Mesothelial cell of epicardium (in vitro differentiated cells): Measurements from ENCODE around the gene THOC7. TPM values are rescaled to one million over a fixed set of nuclear protein-coding genes. Genes with fewer than 3 reads are reported as not detected.

ENCODE experiments used
- DNase-seq, 2 experiments: peaks; one replicate each; pipeline ENCODE4 v3.0.0; 2021; ENCODE audit warnings: low spot score in 2 of 2; ENCODE audit not compliant: unreplicated experiment in 2 of 2
- H3K27ac Mint-ChIP-seq: 2 replicates; pipeline ENCODE4 v1.8.0; 2021; ENCODE audit warnings: mixed read lengths
- H3K27me3 Mint-ChIP-seq: 2 replicates; pipeline ENCODE4 v1.8.0; 2021; ENCODE audit warnings: low read depth, mixed read lengths
- H3K36me3 Mint-ChIP-seq: 2 replicates; pipeline ENCODE4 v1.8.0; 2021; ENCODE audit warnings: mixed read lengths
- H3K4me1 Mint-ChIP-seq: 2 replicates; pipeline ENCODE4 v1.8.0; 2021; ENCODE audit warnings: mixed read lengths
- H3K4me3 Mint-ChIP-seq: 2 replicates; pipeline ENCODE4 v1.8.0; 2021; ENCODE audit warnings: mild to moderate bottlenecking, moderate library complexity, mixed read lengths
- H3K9me3 Mint-ChIP-seq: 2 replicates; pipeline ENCODE4 v1.8.0; 2021; ENCODE audit warnings: mixed read lengths
- CTCF ChIP-seq: fragments of 200-600 bp; sonication (generic); IDR thresholded peaks from one replicate; pipeline ENCODE4 v1.5.0; 2021; ENCODE audit warnings: antibody characterized with exemption; ENCODE audit not compliant: unreplicated experiment
- total RNA-seq: library from RNA; stranded (reverse); gene quantifications from 3 replicates; pipeline ENCODE4 v1.2.1, GENCODE V29; 2021

THOC7 gene
- total RNA-seq, 1 donor from 2014 or later: 42.6 TPM

GRCh38 chr3:63900459-63900858, 36.9 kb upstream of the THOC7 start:
- H3K36me3 Mint-ChIP-seq: peaks cover 17% of the 10 kb centered on the region
- TF ChIP-seq CTCF: no peak
- H3K4me3 Mint-ChIP-seq: no peak overlapping the region
- no peaks in the 10 kb centered on the region for H3K9me3 Mint-ChIP-seq
- H3K27ac Mint-ChIP-seq: no peak overlapping the region
- DNase-seq: no peak
- peaks cover 7% of the 10 kb centered on the region for H3K4me1 Mint-ChIP-seq
- no peaks in the 10 kb centered on the region for H3K27me3 Mint-ChIP-seq

GRCh38 chr3:63900010-63900409, 36.4 kb upstream of the THOC7 start:
- H3K4me1 Mint-ChIP-seq: peaks cover 7% of the 10 kb centered on the region
- no peak for TF ChIP-seq CTCF
- no peak overlapping the region for H3K4me3 Mint-ChIP-seq
- H3K36me3 Mint-ChIP-seq: peaks cover 17% of the 10 kb centered on the region
- no peaks in the 10 kb centered on the region for H3K9me3 Mint-ChIP-seq
- peak overlapping the region; percentile 11 for H3K27ac Mint-ChIP-seq
- no peaks in the 10 kb centered on the region for H3K27me3 Mint-ChIP-seq
- DNase-seq: no peak

GRCh38 chr3:63896332-63897030, 32.9 kb upstream of the THOC7 start:
- peaks cover 15% of the 10 kb centered on the region for H3K36me3 Mint-ChIP-seq
- peaks cover 7% of the 10 kb centered on the region for H3K4me1 Mint-ChIP-seq
- no peak for DNase-seq
- no peak overlapping the region for H3K27ac Mint-ChIP-seq
- no peaks in the 10 kb centered on the region for H3K27me3 Mint-ChIP-seq
- no peak for TF ChIP-seq CTCF
- no peaks in the 10 kb centered on the region for H3K9me3 Mint-ChIP-seq
- no peak overlapping the region for H3K4me3 Mint-ChIP-seq

- no peak overlapping the region for H3K4me3 Mint-ChIP-seq
Measured at GRCh38 chr3:63895422-63896189, 32.0 kb upstream of the THOC7 start.

GRCh38 chr3:63892773-63893352, 29.3 kb upstream of the THOC7 start:
- no peak for DNase-seq
- Mint-ChIP-seq H3K27me3 (no peaks in the 10 kb centered on the region), H3K4me1 (peaks cover 4% of the 10 kb centered on the region), H3K9me3 (no peaks in the 10 kb centered on the region), H3K36me3 (peaks cover 2% of the 10 kb centered on the region), H3K4me3 (no peak overlapping the region), H3K27ac (no peak overlapping the region)
- TF ChIP-seq CTCF: no peak

More at GRCh38 chr3:63895422-63896189, 32.0 kb upstream of the THOC7 start:
- no peak overlapping the region for H3K27ac Mint-ChIP-seq
- peaks cover 13% of the 10 kb centered on the region for H3K36me3 Mint-ChIP-seq
- TF ChIP-seq CTCF: no peak
- H3K9me3 Mint-ChIP-seq: no peaks in the 10 kb centered on the region
- DNase-seq: no peak
- H3K4me1 Mint-ChIP-seq: peaks cover 7% of the 10 kb centered on the region
- no peaks in the 10 kb centered on the region for H3K27me3 Mint-ChIP-seq
